ENCODE results near the gene EBLN1. TPM values are rescaled to one million over a fixed set of nuclear protein-coding genes. Genes with fewer than 3 reads are reported as not detected.

Gene EBLN1
- total and polyA plus RNA-seq, 9 of the 15 experiments (the other 6 are each of a cell fraction or from before 2014, with no cell fraction given): 0.06 to 3.1 (median 0.80) TPM

GRCh38 chr10:22159979-22160378 lies 57.8 kb downstream of the EBLN1 start (continued):
- TF ChIP-seq RUNX1 (IDR thresholded peaks at IDR 0.05; ENCODE audit: low read depth) (no peak), TOE1 (IDR thresholded peaks at IDR 0.05; ENCODE audit: borderline replicate concordance) (no peak), TOE1 (CRISPR knock-in tag; IDR thresholded peaks at IDR 0.05; ENCODE audit: borderline replicate concordance, low read depth) (no peak), CBFA2T3 (IDR thresholded peaks at IDR 0.05) (peak; percentile 63), MTA2 (IDR thresholded peaks at IDR 0.05; ENCODE audit: low read depth) (0 out of 2 replicates have a peak, but pooled peaks have one; percentile 30), E2F8 (IDR thresholded peaks at IDR 0.05; ENCODE audit: low read depth, partially characterized antibody) (no peak), ZNF253 (CRISPR knock-in tag; conservative IDR thresholded peaks at IDR 0.05) (no peak), ZNF316 (IDR thresholded peaks at IDR 0.05) (no peak), MYC (IDR thresholded peaks at IDR 0.05; ENCODE audit: low read depth, low read length) (no peak), MYC (CRISPR knock-in tag; IDR thresholded peaks at IDR 0.05; ENCODE audit: borderline replicate concordance, low read depth) (no peak), ARID1B (IDR thresholded peaks at IDR 0.05) (peak; percentile 78), PBX2 (CRISPR knock-in tag; IDR thresholded peaks at IDR 0.05; ENCODE audit: low read depth) (no peak), PBX2 (tag; conservative IDR thresholded peaks at IDR 0.05; ENCODE audit: low read depth) (no peak), L3MBTL2 (IDR thresholded peaks at IDR 0.05) (0 out of 2 replicates have a peak, but pooled peaks have one; percentile 12), CEBPG (CRISPR knock-in tag; IDR thresholded peaks at IDR 0.05) (no peak), CEBPG (tag; conservative IDR thresholded peaks at IDR 0.05 in 1 of 2, IDR thresholded peaks at IDR 0.05 in 1 of 2) (no peak), CC2D1A (IDR thresholded peaks at IDR 0.05) (no peak), NFE2L1 (tag; IDR thresholded peaks at IDR 0.05; ENCODE audit: borderline replicate concordance, low read depth) (no peak), POLR2AphosphoS2 (IDR thresholded peaks at IDR 0.05; ENCODE audit: low read length) (no peak), MLLT1 (IDR thresholded peaks at IDR 0.05) (no peak), SMARCE1 (IDR thresholded peaks at IDR 0.05) (no peak), E4F1 (CRISPR knock-in tag; IDR thresholded peaks at IDR 0.05; ENCODE audit: borderline replicate concordance) (no peak)

Data from K562 (cell line).